Neural cell (in vitro differentiated cells): ENCODE measurements around the gene RALB. TPM values are rescaled to one million over a fixed set of nuclear protein-coding genes. Genes with fewer than 3 reads are reported as not detected.

Experiments used
- H2AFZ ChIP-seq: fragments of 200-600, 300-800 bp; sonication (generic), shearing (Covaris generic); 2 replicates; pipeline ENCODE4 v1.6.0; 2014; ENCODE audit warnings: low read depth, mild to moderate bottlenecking, antibody characterized with exemption, low read length, moderate library complexity
- H3F3A ChIP-seq: fragments of 200-600 bp; shearing (Covaris generic); 2 replicates; pipeline ENCODE4 v1.6.1; 2016; ENCODE audit warnings: mild to moderate bottlenecking, moderate library complexity, mixed read lengths, antibody characterized with exemption, low read length; ENCODE audit not compliant: insufficient read depth, poor library complexity, severe bottlenecking
- H3K27ac ChIP-seq: fragments of 200-600, 300-800 bp; sonication (generic), shearing (Covaris generic); 2 replicates; pipeline ENCODE4 v1.5.1; 2014; ENCODE audit warnings: mild to moderate bottlenecking, low read length, moderate library complexity
- H3K27me3 ChIP-seq: fragments of 300-800, 200-600 bp; sonication (generic), shearing (Covaris generic); 2 replicates; pipeline ENCODE4 v1.6.0; 2014; ENCODE audit warnings: mild to moderate bottlenecking, low read depth, low read length, moderate library complexity; ENCODE audit not compliant: insufficient read depth
- H3K36me3 ChIP-seq: fragments of 300-800, 200-600 bp; sonication (generic), shearing (Covaris generic); 2 replicates; pipeline ENCODE4 v1.5.1; 2014; ENCODE audit warnings: mild to moderate bottlenecking, antibody characterized with exemption, low read length, moderate library complexity; ENCODE audit not compliant: insufficient read depth
- H3K4me2 ChIP-seq: fragments of 300-800, 200-600 bp; sonication (generic), shearing (Covaris generic); 2 replicates; pipeline ENCODE4 v1.6.0; 2014; ENCODE audit warnings: mild to moderate bottlenecking, low read length
- H3K4me3 ChIP-seq: fragments of 300-800, 200-600 bp; sonication (generic), shearing (Covaris generic); 2 replicates; pipeline ENCODE4 v1.5.1; 2014; ENCODE audit warnings: mild to moderate bottlenecking, low read length, moderate library complexity
- H3K79me2 ChIP-seq: fragments of 200-600 bp; shearing (Covaris generic); replicated peaks from 2 replicates; pipeline ENCODE4 v1.6.0; 2014; ENCODE audit warnings: mild to moderate bottlenecking, low read length, moderate library complexity; ENCODE audit not compliant: insufficient read depth
- H3K9ac ChIP-seq: fragments of 300-800, 200-600 bp; sonication (generic), shearing (Covaris generic); 2 replicates; pipeline ENCODE4 v1.6.1; 2016; ENCODE audit warnings: mild to moderate bottlenecking, low read length, mixed read lengths
- H3K9me2 ChIP-seq: fragments of 200-600 bp; shearing (Covaris generic); 2 replicates; pipeline ENCODE4 v1.6.1; 2016; ENCODE audit warnings: mild to moderate bottlenecking, low read length, mixed read lengths; ENCODE audit not compliant: insufficient read depth
- H3K9me3 ChIP-seq: fragments of 200-600, 300-800 bp; sonication (generic), shearing (Covaris generic); 2 replicates; pipeline ENCODE4 v1.6.1; 2016; ENCODE audit warnings: mild to moderate bottlenecking, mixed run types, low read length, moderate library complexity, mixed read lengths
- H4K20me1 ChIP-seq: fragments of 200-600 bp; shearing (Covaris generic); 2 replicates; pipeline ENCODE4 v1.6.1; 2016; ENCODE audit warnings: mild to moderate bottlenecking, mixed run types; ENCODE audit not compliant: insufficient read depth
- CTCF ChIP-seq: fragments of 450-650 bp; IDR thresholded peaks from 2 replicates; pipeline ENCODE4 v1.5.1; 2014; ENCODE audit warnings: antibody characterized with exemption, mild to moderate bottlenecking, moderate library complexity; ENCODE audit not compliant: poor library complexity, severe bottlenecking
- EP300 ChIP-seq: fragments of 450-650 bp; conservative IDR thresholded peaks from 2 replicates; pipeline ENCODE4 v1.6.1; 2014; ENCODE audit warnings: antibody characterized with exemption, mild to moderate bottlenecking, moderate library complexity; ENCODE audit not compliant: poor library complexity, severe bottlenecking
- EZH2 ChIP-seq: fragments of 200-600, 300-800 bp; shearing (Covaris generic), sonication (generic); IDR thresholded peaks from 2 replicates; pipeline ENCODE4 v1.6.1; 2014; ENCODE audit warnings: antibody characterized with exemption, low read length, borderline replicate concordance, mild to moderate bottlenecking; ENCODE audit not compliant: insufficient read depth, poor library complexity, severe bottlenecking
- MXI1 ChIP-seq: fragments of 450-650 bp; conservative IDR thresholded peaks from 2 replicates; pipeline ENCODE4 v1.6.1; 2014; ENCODE audit warnings: antibody characterized with exemption, mild to moderate bottlenecking; ENCODE audit not compliant: poor library complexity, severe bottlenecking
- POLR2AphosphoS5 ChIP-seq: IDR thresholded peaks from 2 replicates; pipeline ENCODE4 v1.6.1; 2012
- RAD21 ChIP-seq: fragments of 450-650 bp; conservative IDR thresholded peaks from 2 replicates; pipeline ENCODE4 v1.6.1; 2014; ENCODE audit warnings: antibody characterized with exemption, mild to moderate bottlenecking, moderate library complexity
- REST ChIP-seq: IDR thresholded peaks from 2 replicates; pipeline ENCODE4 v1.6.1; 2012; ENCODE audit warnings: borderline replicate concordance
- SMC3 ChIP-seq: fragments of 450-650 bp; conservative IDR thresholded peaks from 2 replicates; pipeline ENCODE4 v1.6.1; 2014; ENCODE audit warnings: antibody characterized with exemption, mild to moderate bottlenecking, moderate library complexity; ENCODE audit not compliant: poor library complexity
- TAF1 ChIP-seq: IDR thresholded peaks from 2 replicates; pipeline ENCODE4 v1.6.1; 2012; ENCODE audit warnings: low read depth
- polyA plus RNA-seq: library from polyadenylated mRNA; depleted of rRNA; stranded (reverse); fragments of >200 nt; gene quantifications from 2 replicates; pipeline ENCODE4 v1.2.3, GENCODE V29; 2014

RALB gene
- polyA plus RNA-seq, 1 donor from 2014 or later, result 50.6 TPM

- Histone ChIP-seq H3K27me3 (no peaks in the 10 kb centered on the region), H3K36me3 (no peaks in the 10 kb centered on the region), H4K20me1 (no peaks in the 10 kb centered on the region), H3K9me2 (no peaks in the 10 kb centered on the region), H3K9ac (no peak overlapping the region), H3K9me3 (no peaks in the 10 kb centered on the region), H3K79me2 (peaks cover 16% of the 10 kb centered on the region), H3K4me3 (no peak overlapping the region), H3K4me2 (no peak overlapping the region), H3F3A (no peaks in the 10 kb centered on the region), H3K27ac (no peak overlapping the region), H2AFZ (no peak overlapping the region)
- TF ChIP-seq REST (no peak), SMC3 (no peak), POLR2AphosphoS5 (no peak), TAF1 (no peak), RAD21 (no peak), MXI1 (no peak), EZH2 (no peak), CTCF (no peak), EP300 (no peak)
Measured at GRCh38 chr2:120251078-120251477, 1.6 kb upstream of the RALB start.

- H3K4me2 ChIP-seq, result peak overlapping the region; percentile 91
- H3K9me2 ChIP-seq, result no peaks in the 10 kb centered on the region
- no peak for TF ChIP-seq RAD21
- no peak for TF ChIP-seq MXI1
- TF ChIP-seq EZH2, result no peak
- TF ChIP-seq TAF1, result no peak
- TF ChIP-seq POLR2AphosphoS5, result no peak
- TF ChIP-seq EP300, result no peak
- TF ChIP-seq REST, result no peak
- no peak for TF ChIP-seq SMC3
- no peak for TF ChIP-seq CTCF
- H3F3A ChIP-seq, result no peaks in the 10 kb centered on the region
- peak overlapping the region; percentile 82 for H3K4me3 ChIP-seq
- peaks cover 21% of the 10 kb centered on the region for H3K79me2 ChIP-seq
- no peaks in the 10 kb centered on the region for H3K9me3 ChIP-seq
- H4K20me1 ChIP-seq, result no peaks in the 10 kb centered on the region
- H3K36me3 ChIP-seq, result no peaks in the 10 kb centered on the region
- H2AFZ ChIP-seq, result peak overlapping the region; percentile 78
- peak overlapping the region; percentile 62 for H3K27ac ChIP-seq
- H3K27me3 ChIP-seq, result no peaks in the 10 kb centered on the region
- peak overlapping the region; percentile 72 for H3K9ac ChIP-seq
Measured at GRCh38 chr2:120251880-120252224, 800 bp upstream of the RALB start.
